ENCODE results near the gene PCSK1.

DNA sequence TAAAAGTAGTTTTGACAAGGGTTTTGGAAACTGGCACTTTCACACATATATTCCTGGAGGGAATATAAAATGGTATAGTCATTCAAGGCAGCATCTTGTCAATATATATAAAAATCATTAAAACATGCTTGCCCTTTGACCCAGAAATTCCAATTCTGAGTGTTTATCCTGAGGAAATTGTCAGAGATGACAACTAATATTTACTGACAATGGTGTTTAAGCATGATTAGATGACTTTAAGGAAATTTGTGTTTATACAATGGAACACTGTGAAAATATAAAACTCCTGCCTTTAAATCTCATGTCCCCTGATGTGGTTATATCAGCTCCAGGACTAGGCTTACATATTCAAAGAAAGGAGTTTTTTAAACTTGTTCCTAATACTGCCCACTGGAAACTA lies 25.6 kb downstream of the PCSK1 start:
- TF ChIP-seq CTCF (conservative IDR thresholded peaks at IDR 0.05) (no peak), EZH2 (IDR thresholded peaks at IDR 0.05; ENCODE audit: low read depth) (no peak)

Data from PC-9 (cell line).